EH (cell line): Measurements from ENCODE around the gene FUBP3.
"Not testable (repeated sequence)": the region's sequence is repeated elsewhere in the genome, so short reads cannot be mapped to it uniquely, and the experiment has no call there.

Source experiments
- DNase-seq: peaks from one replicate; pipeline ENCODE4 v3.0.0-alpha.2; 2015; ENCODE audit warnings: low read depth

FUBP3 gene

GRCh38 chr9:130556396-130557076 lies 22.8 kb upstream of the FUBP3 start:
- DNase-seq: no peak

GRCh38 chr9:130557077-130557468 lies 22.3 kb upstream of the FUBP3 start:
- no peak for DNase-seq

GRCh38 chr9:130561056-130561455 lies 18.3 kb upstream of the FUBP3 start:
- DNase-seq: no peak

GRCh38 chr9:130562525-130562924 lies 16.9 kb upstream of the FUBP3 start:
- not testable (repeated sequence) for DNase-seq

GRCh38 chr9:130563797-130564196 lies 15.6 kb upstream of the FUBP3 start:
- DNase-seq: no peak

GRCh38 chr9:130565792-130566191 lies 13.6 kb upstream of the FUBP3 start:
- peak; percentile 47 for DNase-seq

GRCh38 chr9:130570208-130570607 lies 9.2 kb upstream of the FUBP3 start:
- peak; percentile 66 for DNase-seq

- DNase-seq: no peak
Measured at GRCh38 chr9:130575514-130575913, 3.9 kb upstream of the FUBP3 start.

GRCh38 chr9:130576176-130576575 lies 3.2 kb upstream of the FUBP3 start:
- DNase-seq: no peak

- DNase-seq: no peak
Measured at GRCh38 chr9:130579738-130580463, 524 bp downstream of the FUBP3 start.

GRCh38 chr9:130581766-130582165 lies 2.4 kb downstream of the FUBP3 start:
- no peak for DNase-seq

GRCh38 chr9:130583271-130583670 lies 3.9 kb downstream of the FUBP3 start:
- DNase-seq: no peak

- DNase-seq: no peak
Measured at GRCh38 chr9:130587921-130588320, 8.5 kb downstream of the FUBP3 start.

GRCh38 chr9:130588416-130588815 lies 9.0 kb downstream of the FUBP3 start:
- no peak for DNase-seq

GRCh38 chr9:130589754-130590153 lies 10.4 kb downstream of the FUBP3 start:
- DNase-seq: no peak

- DNase-seq: no peak
Measured at GRCh38 chr9:130590305-130590704, 10.9 kb downstream of the FUBP3 start.

- DNase-seq: no peak
Measured at GRCh38 chr9:130593020-130593419, 13.6 kb downstream of the FUBP3 start.

- no peak for DNase-seq
Measured at GRCh38 chr9:130597228-130597627, 17.9 kb downstream of the FUBP3 start.

GRCh38 chr9:130598188-130598587 lies 18.8 kb downstream of the FUBP3 start:
- DNase-seq: no peak

- no peak for DNase-seq
Measured at GRCh38 chr9:130599625-130600024, 20.2 kb downstream of the FUBP3 start.

- DNase-seq: no peak
Measured at GRCh38 chr9:130601100-130601499, 21.7 kb downstream of the FUBP3 start.

GRCh38 chr9:130604295-130604694 lies 24.9 kb downstream of the FUBP3 start:
- no peak for DNase-seq

- DNase-seq: no peak
Measured at GRCh38 chr9:130606887-130607600, 27.7 kb downstream of the FUBP3 start.
